Measurements from ENCODE around the gene KCNH6.

KCNH6 gene

GRCh38 chr17:63493411-63493810 lies 29.7 kb upstream of the KCNH6 start:
- no peaks in the 10 kb centered on the region for H3K36me3 ChIP-seq
- H3K9me3 ChIP-seq = no peaks in the 10 kb centered on the region
- no peak for TF ChIP-seq CTCF (IDR thresholded peaks at IDR 0.05)
- no peak overlapping the region for H3K4me3 ChIP-seq (ENCODE audit: low read depth in 1 of 2, low read length in 1 of 2)
- H3K4me1 ChIP-seq (ENCODE audit: control insufficient read depth in 1 of 2, insufficient read depth in 1 of 2, low read depth in 1 of 2, low read length in 1 of 2) = no peaks in the 10 kb centered on the region
- no peak overlapping the region for H3K27ac ChIP-seq
- H3K27me3 ChIP-seq = no peaks in the 10 kb centered on the region

- Histone ChIP-seq H3K9me3 (no peaks in the 10 kb centered on the region), H3K27me3 (no peaks in the 10 kb centered on the region), H3K36me3 (no peaks in the 10 kb centered on the region), H3K4me1 (ENCODE audit: control insufficient read depth in 1 of 2, insufficient read depth in 1 of 2, low read depth in 1 of 2, low read length in 1 of 2) (no peaks in the 10 kb centered on the region), H3K27ac (no peak overlapping the region), H3K4me3 (ENCODE audit: low read depth in 1 of 2, low read length in 1 of 2) (no peak overlapping the region)
- no peak for TF ChIP-seq CTCF (IDR thresholded peaks at IDR 0.05)
Observed at GRCh38 chr17:63494300-63494928, 28.7 kb upstream of the KCNH6 start.

DNA sequence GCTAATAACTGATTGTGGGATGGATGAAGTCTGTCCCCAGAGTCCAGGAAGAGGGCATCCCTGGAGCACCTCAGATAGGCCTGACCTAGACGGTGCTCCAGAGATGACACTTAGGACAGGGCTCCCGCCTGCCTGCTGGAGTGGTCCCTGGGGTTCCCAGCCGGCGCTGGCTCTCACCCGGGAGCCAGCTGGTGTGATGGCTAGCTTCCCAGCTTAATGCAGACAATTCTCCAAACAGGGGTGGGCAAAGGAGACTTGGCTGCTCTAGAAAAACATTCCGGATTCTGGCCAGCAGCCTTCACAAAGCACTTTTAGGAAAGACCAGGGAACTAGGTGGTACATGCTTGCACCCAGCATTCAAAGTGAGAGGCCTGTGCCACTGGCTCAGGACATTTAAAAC lies 27.7 kb upstream of the KCNH6 start:
- H3K9me3 ChIP-seq = no peaks in the 10 kb centered on the region
- no peaks in the 10 kb centered on the region for H3K36me3 ChIP-seq
- TF ChIP-seq CTCF (IDR thresholded peaks at IDR 0.05) = no peak

GRCh38 chr17:63496177-63496576 lies 27.0 kb upstream of the KCNH6 start:
- Histone ChIP-seq H3K4me3 (ENCODE audit: low read depth in 1 of 2, low read length in 1 of 2) (no peak overlapping the region), H3K36me3 (no peaks in the 10 kb centered on the region), H3K27me3 (peaks cover 8% of the 10 kb centered on the region), H3K27ac (no peak overlapping the region), H3K4me1 (ENCODE audit: control insufficient read depth in 1 of 2, insufficient read depth in 1 of 2, low read depth in 1 of 2, low read length in 1 of 2) (no peaks in the 10 kb centered on the region), H3K9me3 (no peaks in the 10 kb centered on the region)
- no peak for TF ChIP-seq CTCF (IDR thresholded peaks at IDR 0.05)

More for the DNA sequence above, 27.7 kb upstream of the KCNH6 start:
- Histone ChIP-seq H3K27me3 (peaks cover 3% of the 10 kb centered on the region), H3K4me3 (ENCODE audit: low read depth in 1 of 2, low read length in 1 of 2) (no peak overlapping the region), H3K4me1 (ENCODE audit: control insufficient read depth in 1 of 2, insufficient read depth in 1 of 2, low read depth in 1 of 2, low read length in 1 of 2) (no peaks in the 10 kb centered on the region), H3K27ac (no peak overlapping the region)

- Histone ChIP-seq H3K4me1 (ENCODE audit: control insufficient read depth in 1 of 2, insufficient read depth in 1 of 2, low read depth in 1 of 2, low read length in 1 of 2) (no peaks in the 10 kb centered on the region), H3K27ac (no peak overlapping the region), H3K9me3 (no peaks in the 10 kb centered on the region), H3K27me3 (peaks cover 13% of the 10 kb centered on the region), H3K36me3 (no peaks in the 10 kb centered on the region), H3K4me3 (ENCODE audit: low read depth in 1 of 2, low read length in 1 of 2) (no peak overlapping the region)
- no peak for TF ChIP-seq CTCF (IDR thresholded peaks at IDR 0.05)
Observed at GRCh38 chr17:63496663-63497400, 26.3 kb upstream of the KCNH6 start.
